HTR-8/SVneo (cell line): ENCODE data around the gene PAX5.

ENCODE experiments used
- DNase-seq: peaks from one replicate; pipeline ENCODE4 v3.0.0; 2011; ENCODE audit warnings: low spot score, mixed read lengths; ENCODE audit not compliant: insufficient read length
- FAIRE-seq: peaks from 2 replicates; lab custom pipeline; 2011; peaks lifted over from hg19 to GRCh38; lab: Jason Lieb, UNC

Gene PAX5

DNA sequence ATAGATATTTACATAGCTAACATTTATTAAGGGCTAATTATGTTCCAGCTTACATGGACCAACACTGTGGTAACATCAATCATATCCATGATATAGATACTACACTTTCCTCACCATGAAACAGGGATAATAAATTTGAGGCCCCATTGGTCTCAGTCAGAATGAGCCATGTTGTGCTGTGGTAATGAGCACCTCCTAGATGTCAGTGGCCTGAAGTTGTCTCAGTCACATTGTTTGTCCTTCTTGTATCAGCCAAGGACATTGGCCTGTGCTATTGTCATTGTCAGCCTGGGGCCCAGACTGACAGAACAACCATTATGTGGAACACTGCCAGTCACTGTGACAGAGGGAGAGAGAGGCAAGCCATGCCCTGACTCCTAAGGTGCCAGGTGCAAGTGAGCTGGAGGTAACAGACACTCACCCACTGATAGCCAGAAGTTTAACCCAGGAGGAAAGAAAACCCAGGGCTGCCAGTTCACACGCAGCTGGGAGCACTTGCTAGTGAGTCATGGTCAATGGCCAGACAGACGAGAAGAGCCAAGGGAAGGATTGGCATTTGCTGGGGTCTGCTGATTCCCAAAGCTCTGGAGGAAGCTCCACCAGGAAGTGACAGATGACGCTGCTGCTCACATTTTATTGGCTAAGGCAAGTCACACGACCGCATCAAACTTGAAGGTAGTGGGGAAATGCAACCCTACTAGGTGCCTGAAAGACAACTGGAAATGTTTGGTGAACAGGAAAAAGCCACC is 237.2 kb downstream of the PAX5 start:
- FAIRE-seq: no peak
- DNase-seq: no peak

DNA sequence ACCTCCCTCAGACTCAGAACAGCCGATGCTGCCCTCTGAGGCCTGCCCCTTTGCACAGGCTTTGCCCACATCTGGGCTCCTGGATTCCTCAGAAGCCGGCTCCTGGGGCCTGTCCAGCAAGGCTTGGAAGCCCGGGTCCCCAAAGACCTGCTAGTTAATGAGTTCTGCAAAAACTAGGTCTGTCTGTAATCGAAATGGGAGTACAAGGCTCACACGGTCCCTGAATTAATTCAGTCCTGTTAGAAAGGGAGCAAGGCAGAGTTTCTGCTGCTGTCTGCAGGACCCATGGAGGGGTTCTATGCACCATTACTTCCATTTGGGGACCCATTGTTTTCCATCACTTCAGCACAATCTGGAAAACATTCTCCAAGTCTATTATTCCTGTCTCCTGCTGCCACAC is 239.6 kb downstream of the PAX5 start:
- FAIRE-seq (no peak), DNase-seq (no peak)

DNA sequence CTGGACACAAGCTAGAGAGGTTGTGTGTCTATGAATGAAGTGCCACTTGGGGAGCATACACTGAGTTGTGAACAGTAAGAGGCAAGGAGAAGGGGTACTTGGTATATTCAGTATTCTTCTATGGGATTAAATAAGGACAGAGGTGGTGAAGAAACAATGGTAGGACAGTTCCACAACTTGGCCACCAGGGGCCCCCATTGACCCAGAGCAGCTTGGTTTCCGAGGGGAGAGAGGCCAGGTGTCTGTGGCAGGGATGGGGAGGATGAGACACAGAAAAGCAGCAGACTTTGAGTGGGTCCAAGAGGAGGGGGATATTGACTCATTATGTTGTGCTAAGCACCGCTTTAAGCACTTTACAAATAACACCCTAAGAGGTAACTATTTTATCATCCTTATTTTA is 240.8 kb downstream of the PAX5 start:
- FAIRE-seq (no peak), DNase-seq (no peak)

DNA sequence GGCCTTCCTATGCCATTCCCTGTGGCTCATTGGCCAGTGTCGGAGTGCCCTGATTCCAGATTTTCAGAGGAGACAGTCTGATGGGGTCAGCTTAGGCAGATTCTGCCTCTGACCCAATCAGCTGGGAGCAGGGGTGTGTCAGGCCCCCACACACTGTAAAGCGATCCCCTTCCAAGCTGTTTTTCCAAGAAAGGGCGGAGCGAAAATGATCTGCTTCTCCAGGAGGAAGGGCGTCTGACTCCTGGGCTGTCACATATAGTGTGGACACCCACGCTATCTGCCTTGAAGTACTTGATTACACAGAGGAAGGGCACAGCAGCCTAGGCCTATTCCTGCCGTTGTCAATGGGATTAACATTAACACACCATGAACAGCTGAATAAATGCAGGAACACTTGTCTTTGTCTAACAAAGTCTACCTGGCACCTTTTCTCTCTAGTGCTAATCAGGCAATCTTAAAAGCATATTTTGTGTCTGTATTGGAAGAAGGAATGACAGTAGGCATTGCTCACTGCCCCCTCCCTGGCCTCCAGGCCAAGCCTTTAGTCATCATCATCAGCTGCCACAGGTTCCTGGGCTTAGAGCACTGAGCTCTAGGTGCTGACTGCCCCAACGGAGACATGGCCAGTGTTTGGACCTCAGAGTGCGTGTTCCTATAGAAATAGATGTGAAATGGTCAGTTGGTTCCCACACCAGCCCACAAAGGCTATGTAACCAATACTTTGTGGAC is 242.7 kb downstream of the PAX5 start:
- DNase-seq: no peak
- no peak for FAIRE-seq

DNA sequence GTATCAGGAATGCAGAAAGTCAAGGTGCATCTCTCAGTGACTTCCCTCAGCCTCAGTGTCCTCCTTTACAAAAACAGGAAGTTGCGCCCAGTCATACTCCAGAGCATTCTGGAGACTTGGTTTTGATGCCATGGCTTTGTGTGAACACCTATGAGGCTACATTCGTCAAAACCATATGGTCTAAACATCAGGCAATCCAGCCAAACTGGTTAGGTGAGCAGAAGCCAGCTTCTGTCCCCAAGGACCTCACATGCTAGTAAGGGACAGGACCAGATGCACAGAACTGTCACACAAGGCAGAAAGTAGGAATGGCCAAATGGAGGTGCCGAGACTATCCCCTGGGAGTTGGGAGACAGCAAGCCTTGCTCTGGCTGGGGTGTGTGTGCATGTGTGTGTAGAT is 244.2 kb downstream of the PAX5 start:
- DNase-seq (no peak), FAIRE-seq (peak; percentile 4)

DNA sequence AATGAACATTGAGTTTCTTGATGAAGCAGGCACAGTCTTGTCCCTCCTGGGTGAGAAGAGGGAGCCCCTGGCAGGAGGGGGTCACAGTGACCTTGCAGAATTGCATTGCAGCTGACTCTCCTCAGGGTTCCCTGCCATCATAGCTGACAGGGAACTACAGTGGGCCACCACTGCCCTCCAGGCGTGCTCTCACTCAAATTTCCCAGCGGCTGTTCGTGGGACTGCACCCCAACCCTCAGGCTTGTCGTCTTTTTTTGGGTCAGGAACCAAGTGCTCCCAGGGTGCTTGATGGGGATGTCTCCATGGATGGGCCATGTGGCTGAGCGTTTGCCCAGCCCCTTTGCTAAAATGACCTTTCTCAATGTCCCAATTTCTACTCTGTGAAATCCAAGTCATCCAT is 245.5 kb downstream of the PAX5 start:
- FAIRE-seq: no peak
- DNase-seq: no peak

DNA sequence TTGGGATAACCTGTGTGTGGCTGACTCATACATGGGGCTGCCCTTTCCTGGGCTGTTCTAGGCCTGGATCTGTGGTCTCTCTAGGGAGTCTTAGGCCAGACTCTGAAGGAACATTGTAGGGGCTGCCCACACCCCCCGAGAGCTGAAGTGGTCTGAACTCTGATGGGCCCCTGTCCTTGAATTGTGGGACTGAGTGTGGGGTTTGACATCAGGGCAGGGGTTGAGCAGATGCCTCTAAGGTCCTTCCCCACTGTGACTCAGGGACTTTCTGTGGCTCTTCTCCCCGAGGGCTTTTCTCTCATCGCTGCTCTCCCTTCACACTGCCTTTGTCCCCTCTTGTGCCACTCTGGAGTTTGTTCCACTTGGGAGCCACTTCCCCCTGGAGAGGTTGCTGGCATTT is 246.4 kb downstream of the PAX5 start:
- DNase-seq: no peak
- no peak for FAIRE-seq
